Globus pallidus (tissue), 1 donor: ENCODE measurements around the gene KCNJ15.
"Not testable (repeated sequence)": the region's sequence is repeated elsewhere in the genome, so short reads cannot be mapped to it uniquely, and the experiment has no call there.

ENCODE experiments used
- DNase-seq: peaks from one replicate; pipeline ENCODE4 v3.0.0-alpha.2; 2015; ENCODE audit warnings: low spot score

KCNJ15 gene

GRCh38 chr21:38244885-38245869 is 11.6 kb upstream of the KCNJ15 start:
- DNase-seq = no peak

- DNase-seq = no peak
These were observed 10.3 kb upstream of the KCNJ15 start for GRCh38 chr21:38246511-38246910.

- not testable (repeated sequence) for DNase-seq
These were observed 9.7 kb upstream of the KCNJ15 start for GRCh38 chr21:38247054-38247453.

- DNase-seq = no peak
These were observed 8.9 kb upstream of the KCNJ15 start for GRCh38 chr21:38247738-38248510.

- no peak for DNase-seq
These were observed 7.5 kb upstream of the KCNJ15 start for GRCh38 chr21:38249256-38249655.

GRCh38 chr21:38249696-38250278 is 7.0 kb upstream of the KCNJ15 start:
- DNase-seq = no peak

GRCh38 chr21:38250991-38251418 is 5.8 kb upstream of the KCNJ15 start:
- DNase-seq = no peak

GRCh38 chr21:38254970-38255369 is 1.8 kb upstream of the KCNJ15 start:
- DNase-seq = no peak

GRCh38 chr21:38255571-38256117 is 1.1 kb upstream of the KCNJ15 start:
- no peak for DNase-seq

GRCh38 chr21:38257667-38258066 is 876 bp downstream of the KCNJ15 start:
- DNase-seq = no peak

- no peak for DNase-seq
These were observed 2.0 kb downstream of the KCNJ15 start for GRCh38 chr21:38258521-38259485.

- DNase-seq = no peak
These were observed 2.9 kb downstream of the KCNJ15 start for GRCh38 chr21:38259665-38260064.

GRCh38 chr21:38260426-38260825 is 3.6 kb downstream of the KCNJ15 start:
- no peak for DNase-seq

GRCh38 chr21:38261851-38262250 is 5.1 kb downstream of the KCNJ15 start:
- DNase-seq = no peak

- no peak for DNase-seq
These were observed 6.7 kb downstream of the KCNJ15 start for GRCh38 chr21:38263493-38263892.

- no peak for DNase-seq
These were observed 7.8 kb downstream of the KCNJ15 start for GRCh38 chr21:38264571-38264970.

GRCh38 chr21:38265166-38265565 is 8.4 kb downstream of the KCNJ15 start:
- no peak for DNase-seq

- DNase-seq = no peak
These were observed 9.9 kb downstream of the KCNJ15 start for GRCh38 chr21:38266732-38267131.

GRCh38 chr21:38267136-38267755 is 10.5 kb downstream of the KCNJ15 start:
- no peak for DNase-seq
